HG03469 (cell line): ENCODE data around the gene KCTD17.
"Not testable (repeated sequence)": the region's sequence is repeated elsewhere in the genome, so short reads cannot be mapped to it uniquely, and the experiment has no call there.

ENCODE experiments used
- ATAC-seq: cut with Tn5 transposase; IDR thresholded peaks from one replicate; pipeline ENCODE4 v1.9.1; 2021; ENCODE audit warnings: mild to moderate bottlenecking, moderate library complexity, moderate number of reproducible peaks; ENCODE audit not compliant: unreplicated experiment

The KCTD17 gene

GRCh38 chr22:37059876-37060449, 8.4 kb downstream of the KCTD17 start:
- ATAC-seq: no peak

- no peak for ATAC-seq
Observed at GRCh38 chr22:37060801-37061610, 9.5 kb downstream of the KCTD17 start.

GRCh38 chr22:37061611-37062375, 10.3 kb downstream of the KCTD17 start:
- no peak for ATAC-seq

- no peak for ATAC-seq
Observed at GRCh38 chr22:37062376-37062675, 10.8 kb downstream of the KCTD17 start.

GRCh38 chr22:37062702-37063381, 11.3 kb downstream of the KCTD17 start:
- no peak for ATAC-seq

GRCh38 chr22:37063431-37064420, 12.2 kb downstream of the KCTD17 start:
- ATAC-seq: no peak

GRCh38 chr22:37064553-37064952, 13.0 kb downstream of the KCTD17 start:
- ATAC-seq: no peak

GRCh38 chr22:37065180-37065579, 13.6 kb downstream of the KCTD17 start:
- no peak for ATAC-seq

GRCh38 chr22:37065961-37066360, 14.4 kb downstream of the KCTD17 start:
- no peak for ATAC-seq

- no peak for ATAC-seq
Observed at GRCh38 chr22:37067428-37067827, 15.9 kb downstream of the KCTD17 start.

- ATAC-seq: no peak
Observed at GRCh38 chr22:37068859-37069258, 17.3 kb downstream of the KCTD17 start.

- no peak for ATAC-seq
Observed at GRCh38 chr22:37069319-37069718, 17.8 kb downstream of the KCTD17 start.

- ATAC-seq: no peak
Observed at GRCh38 chr22:37069719-37070118, 18.2 kb downstream of the KCTD17 start.

- ATAC-seq: no peak
Observed at GRCh38 chr22:37070334-37070733, 18.8 kb downstream of the KCTD17 start.

- ATAC-seq: no peak
Observed at GRCh38 chr22:37070744-37071143, 19.2 kb downstream of the KCTD17 start.

- not testable (repeated sequence) for ATAC-seq
Observed at GRCh38 chr22:37071850-37072592, 20.5 kb downstream of the KCTD17 start.

- no peak for ATAC-seq
Observed at GRCh38 chr22:37072673-37073072, 21.1 kb downstream of the KCTD17 start.

GRCh38 chr22:37074537-37074936, 23.0 kb downstream of the KCTD17 start:
- ATAC-seq: no peak

GRCh38 chr22:37075046-37075445, 23.5 kb downstream of the KCTD17 start:
- no peak for ATAC-seq
